Forelimb muscle (tissue), 1 donor: ENCODE results near the gene GBX1. TPM values are rescaled to one million over a fixed set of nuclear protein-coding genes. Genes with fewer than 3 reads are reported as not detected.

Experiments used
- DNase-seq: peaks from one replicate; pipeline ENCODE4 v3.0.0-alpha.2; 2013; ENCODE audit warnings: low read depth
- polyA plus RNA-seq: library from polyadenylated mRNA; unstranded; fragments of 120-200 nt; gene quantifications from one replicate; pipeline ENCODE4 v1.2.1, GENCODE V29; 2013; ENCODE audit not compliant: insufficient read length

The GBX1 gene
- polyA plus RNA-seq, 1 donor = 3.1 TPM

DNA sequence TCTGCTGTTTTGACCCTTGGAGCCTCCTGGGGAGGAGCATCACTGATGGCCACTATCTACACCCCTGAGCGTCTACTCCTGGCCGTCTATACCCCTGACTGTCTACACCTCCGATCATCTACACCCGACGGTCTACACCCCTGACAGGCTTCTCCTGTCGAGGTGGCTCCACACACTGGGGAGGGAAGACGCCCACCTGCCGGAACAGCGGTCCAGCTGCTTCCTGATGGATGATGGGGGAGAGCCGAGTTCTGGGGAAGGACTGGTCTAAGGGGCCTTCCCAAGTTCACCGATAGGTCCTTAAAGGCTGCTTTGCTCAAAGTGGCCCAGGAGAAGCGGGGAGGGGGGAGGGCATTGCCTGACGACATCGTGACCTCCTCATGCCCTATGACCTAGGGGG, 39.4 kb downstream of the GBX1 start:
- no peak for DNase-seq

DNA sequence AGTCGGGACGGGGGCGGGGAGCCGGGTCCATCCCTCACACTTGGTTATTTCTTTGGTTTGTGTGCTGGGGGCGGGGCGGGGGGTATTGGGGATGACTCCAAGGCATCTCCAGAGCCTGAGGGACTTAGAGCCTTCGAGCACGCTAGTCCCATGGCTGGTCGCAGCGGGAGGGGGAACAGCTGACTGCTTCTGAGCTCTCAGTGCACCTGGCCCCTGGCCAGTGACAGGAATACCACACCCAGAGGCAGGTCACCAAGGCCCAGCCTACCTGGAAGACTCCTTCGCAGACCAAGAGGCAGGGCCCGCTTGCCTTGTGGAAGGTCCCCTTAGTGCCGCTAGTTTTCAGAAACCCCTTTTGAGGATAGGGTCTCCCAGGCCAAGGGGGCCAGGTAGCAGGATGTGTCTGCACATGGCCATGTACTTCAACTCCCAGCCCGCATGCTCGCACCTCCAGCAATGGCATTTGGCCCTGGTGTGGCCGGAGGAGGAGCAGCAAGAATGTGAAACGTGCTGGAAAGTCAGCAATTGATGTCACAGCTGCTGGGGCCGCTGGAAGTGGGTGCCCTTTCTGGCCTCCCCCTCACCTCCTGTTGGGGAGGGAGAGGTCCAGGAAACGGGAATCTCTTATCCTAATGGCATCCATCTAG, 40.9 kb downstream of the GBX1 start:
- DNase-seq = no peak

DNA sequence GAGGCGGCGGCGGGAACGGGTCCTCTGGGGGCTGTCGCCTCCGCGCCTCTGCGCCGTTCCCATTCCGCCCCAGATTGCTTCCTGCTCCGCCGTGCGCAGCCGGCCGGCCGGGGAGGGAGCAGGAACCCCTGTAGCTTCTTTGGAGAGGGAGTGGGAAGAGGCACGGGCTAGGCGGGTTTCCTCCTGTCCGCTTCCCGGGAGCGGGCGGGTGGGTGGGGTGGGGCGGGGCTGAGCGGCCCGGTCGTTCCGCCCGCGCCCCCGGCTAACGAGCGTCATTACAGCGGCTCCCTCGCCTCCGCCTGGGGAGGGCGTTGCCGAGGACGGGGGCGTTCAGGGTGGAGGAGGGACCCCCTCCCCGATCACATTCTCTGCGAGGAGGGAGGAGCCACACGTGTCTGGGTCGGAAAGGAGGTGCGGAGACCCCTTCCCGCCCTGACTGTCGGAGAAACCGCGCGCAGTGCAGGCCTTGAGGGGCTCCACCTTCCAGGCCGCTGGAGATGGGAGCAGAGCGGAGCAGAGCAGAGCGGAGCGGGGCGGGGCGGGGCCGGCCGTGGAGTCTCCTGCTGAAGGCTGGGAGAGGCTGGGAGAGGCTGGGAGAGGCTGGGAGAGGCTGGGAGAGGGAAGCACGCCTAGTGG, 41.5 kb downstream of the GBX1 start:
- DNase-seq = no peak

DNA sequence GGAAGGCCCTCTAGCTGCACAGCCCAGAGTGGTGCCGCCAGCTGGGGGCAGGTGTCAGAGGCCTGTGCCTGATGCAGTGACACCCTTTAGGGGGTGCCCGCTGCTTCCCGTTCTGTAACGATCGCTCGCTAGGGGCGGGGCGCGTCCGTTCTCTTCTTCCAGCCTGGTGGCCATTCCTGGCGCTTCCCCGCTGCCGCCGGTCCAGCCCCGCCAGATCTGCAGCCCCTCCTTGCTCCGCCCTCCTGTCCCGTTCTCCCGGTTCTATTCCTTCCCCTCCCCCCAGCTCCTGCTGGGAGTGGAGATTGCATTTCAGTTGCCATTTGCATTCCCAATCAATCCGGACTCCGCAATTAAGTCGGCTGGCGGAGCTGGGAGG, 42.0 kb downstream of the GBX1 start:
- no peak for DNase-seq

DNA sequence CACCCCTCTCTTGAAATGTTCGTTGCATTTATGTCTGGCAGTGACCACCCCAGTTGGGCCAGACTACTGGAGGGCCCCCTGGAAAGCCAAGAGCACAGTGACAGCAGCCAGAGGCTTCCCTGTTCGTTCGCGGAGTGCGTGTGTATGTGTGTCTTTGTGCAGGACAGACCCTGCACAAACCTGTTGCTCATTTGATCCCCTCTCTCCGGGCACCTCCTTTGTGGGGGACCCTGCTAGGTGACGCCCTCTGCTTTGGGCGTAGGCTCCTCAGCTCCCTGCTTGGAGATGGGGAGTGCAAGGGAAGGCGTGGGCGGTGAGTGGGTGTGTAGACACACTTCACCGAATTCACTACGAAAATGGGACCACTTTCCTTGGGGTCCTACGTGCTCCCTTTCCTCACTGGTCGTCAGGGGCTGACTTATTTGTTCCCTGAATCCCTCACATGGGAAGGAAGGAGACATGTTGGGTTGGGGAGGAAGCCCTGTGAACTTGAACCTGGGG, 42.5 kb downstream of the GBX1 start:
- no peak for DNase-seq

DNA sequence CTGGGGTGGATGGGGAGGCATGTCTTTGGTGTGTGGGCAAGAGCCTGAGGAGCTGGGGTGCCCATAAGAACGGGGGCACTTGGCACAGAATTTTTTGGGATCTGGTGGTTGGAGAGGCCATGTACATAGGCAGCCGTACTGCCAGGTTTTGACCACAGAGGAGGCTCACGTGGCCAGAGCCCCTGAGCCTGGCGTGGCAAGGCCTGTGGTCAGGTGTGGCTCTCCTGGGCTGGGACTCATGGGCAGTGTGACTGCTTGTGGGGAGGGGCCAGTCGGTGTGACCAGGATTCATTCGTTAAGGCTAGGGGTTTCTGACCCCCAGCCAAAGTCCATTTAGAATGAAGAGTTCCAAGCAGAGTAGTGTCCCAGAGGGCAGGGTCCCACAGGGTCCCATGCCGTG, 43.0 kb downstream of the GBX1 start:
- no peak for DNase-seq

DNA sequence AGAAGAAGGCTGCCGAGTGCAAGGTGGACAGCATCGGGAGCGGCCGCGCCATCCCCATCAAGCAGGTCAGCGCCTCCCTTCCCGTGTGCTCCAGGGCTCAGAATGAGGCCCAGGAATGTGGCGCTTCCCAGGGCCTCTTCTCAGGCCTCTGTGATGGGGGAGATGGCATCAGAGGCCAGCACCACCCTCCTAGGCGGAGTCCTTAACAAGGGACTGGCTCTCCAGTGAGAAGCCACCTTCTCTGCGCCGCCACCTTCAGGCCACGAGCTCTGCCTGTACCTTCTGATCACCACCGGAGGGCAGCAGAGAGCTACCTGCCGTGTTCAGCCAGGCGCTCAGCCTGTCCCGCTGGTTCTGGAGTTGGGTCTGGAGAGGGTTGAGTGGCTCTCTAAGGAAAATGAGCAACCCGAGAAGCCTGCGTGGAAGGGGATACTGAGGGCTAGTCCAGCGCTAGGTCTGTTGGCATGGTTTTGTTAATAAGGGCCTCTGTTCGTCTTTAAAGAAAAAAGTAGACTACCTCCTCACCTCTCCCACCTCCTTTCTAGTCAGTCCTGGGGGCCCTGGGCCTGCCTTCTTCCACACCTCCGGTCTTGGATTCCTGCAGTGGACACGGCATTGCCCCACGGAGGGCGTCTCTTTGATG, 43.6 kb downstream of the GBX1 start:
- peak; percentile 47 for DNase-seq

DNA sequence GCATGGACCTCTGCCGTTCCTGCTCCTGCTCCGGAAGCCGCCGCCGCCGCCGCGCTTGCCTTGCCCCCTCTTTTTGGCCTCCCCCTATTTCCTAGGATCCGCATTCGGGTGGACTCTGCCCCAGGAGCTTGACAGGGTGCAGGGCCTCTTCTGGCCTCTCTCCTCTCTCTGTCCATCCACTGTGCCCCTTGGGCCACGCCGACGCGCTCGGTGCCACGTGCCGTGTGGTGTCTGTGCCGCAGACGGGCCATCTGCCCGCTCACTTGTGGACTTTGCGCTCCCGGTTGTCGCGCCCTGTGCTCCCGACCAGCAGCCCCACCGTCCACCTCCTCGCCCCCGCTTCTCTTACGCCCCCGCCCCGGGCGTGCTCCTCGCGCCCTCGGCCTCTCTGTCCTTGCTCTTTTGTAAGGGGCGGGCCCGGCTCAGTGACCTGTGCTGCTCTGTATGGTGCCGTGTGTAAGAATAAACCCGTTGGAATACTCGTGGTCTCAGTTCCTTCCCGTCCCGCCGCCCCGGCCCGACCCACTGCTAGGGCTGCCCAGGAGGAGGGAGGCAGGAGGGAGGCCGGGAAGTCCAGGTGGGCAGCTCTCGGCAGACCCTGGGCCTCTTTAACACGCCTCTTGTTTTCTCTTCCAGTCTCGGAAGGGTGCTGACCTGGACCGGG, 44.2 kb downstream of the GBX1 start:
- no peak for DNase-seq

DNA sequence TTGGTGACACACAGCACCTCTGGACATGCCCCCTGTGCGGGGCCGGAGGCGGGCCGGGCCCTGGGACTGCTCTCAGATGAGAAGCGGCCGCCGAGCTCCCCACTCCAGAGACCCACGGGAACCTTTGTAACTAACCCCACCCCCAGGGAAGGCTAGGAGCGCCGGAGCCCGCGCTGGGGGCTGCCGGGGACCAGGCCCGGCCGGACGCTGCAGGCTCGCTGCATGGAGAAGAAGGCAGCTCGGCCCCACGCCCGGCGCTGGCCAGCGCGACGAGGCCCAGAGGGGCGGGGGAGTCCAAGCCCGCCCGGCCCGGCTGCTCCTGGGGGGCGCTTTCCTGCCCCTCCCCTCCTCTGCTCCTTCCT, 44.7 kb downstream of the GBX1 start:
- no peak for DNase-seq

DNA sequence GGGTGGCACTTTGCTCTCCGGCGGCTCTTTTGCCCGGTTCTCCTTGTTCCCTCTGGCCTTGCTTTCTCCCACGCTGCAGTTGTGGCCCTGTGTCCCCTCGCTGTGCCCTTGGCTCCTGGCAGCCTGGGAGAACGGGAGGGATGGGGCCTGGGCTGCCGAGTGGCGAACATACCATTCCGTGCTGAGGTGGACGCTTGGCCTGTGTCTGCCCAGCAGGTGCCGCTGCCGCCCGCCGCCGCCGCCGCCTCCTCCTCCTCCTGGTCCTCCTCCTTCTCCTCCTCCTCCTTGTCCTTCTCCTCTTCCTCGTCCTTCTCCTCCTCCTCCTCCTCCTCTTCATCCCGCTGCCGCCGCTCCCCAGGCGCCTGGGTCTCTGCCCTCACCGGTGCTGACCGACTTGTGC, 45.2 kb downstream of the GBX1 start:
- DNase-seq = no peak

DNA sequence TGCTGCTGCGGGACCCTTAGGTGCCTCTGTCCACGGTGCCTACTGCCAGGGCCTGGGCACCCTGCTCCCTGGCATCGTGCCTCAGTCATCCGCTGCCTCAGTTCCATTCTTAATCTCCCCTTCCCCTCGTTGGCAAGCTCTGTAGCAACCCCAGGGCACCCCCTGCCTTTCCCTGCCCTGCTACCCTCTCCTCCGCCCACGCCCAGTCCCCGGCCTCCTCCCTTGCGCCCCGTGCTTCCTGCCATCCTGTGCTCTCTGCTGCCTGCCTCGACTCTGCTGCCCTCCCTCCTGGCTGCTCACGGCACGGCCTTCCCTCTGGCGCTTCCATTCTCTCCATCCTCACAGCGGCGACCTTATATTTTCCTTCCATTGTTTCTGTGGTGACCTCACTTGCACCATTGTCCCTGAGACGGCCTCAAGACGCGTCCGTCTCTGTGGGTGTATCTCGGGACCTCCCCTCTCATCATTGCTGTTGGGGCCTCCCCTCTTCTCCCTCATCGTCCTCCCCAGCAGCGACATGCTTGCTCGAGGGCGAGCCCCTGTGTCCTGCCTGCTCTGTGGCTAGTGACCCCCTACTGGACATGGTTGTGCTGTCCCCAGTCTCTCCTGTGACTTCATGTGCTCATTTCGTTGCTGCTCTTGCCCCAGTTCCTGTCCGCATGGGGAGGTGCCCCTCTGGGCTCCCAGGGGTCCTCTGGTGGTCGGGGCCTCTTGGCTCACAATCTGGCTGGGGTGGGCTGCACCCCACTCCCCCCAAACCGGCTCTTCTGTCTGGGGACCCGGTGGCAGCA, 45.9 kb downstream of the GBX1 start:
- no peak for DNase-seq

DNA sequence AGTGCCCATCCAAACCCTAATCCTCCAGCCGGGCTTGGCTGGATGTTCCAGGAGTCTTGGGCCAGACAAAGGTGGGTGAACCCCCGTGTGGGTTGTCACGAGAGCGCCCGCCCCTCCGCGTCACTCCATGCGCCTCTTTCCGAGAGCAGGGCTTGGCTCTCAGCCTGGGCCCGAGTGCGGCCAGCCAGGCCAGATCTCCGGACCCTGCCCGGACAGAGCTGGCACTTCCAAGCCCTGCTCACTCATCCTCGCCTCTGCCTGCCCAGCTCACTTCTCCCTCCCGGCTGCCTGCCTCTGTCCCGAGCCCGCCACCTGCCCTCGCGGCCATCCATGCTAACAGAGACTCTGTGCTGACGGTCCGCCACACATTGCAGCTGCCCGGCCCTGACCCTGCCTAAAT, 46.6 kb downstream of the GBX1 start:
- no peak for DNase-seq

DNA sequence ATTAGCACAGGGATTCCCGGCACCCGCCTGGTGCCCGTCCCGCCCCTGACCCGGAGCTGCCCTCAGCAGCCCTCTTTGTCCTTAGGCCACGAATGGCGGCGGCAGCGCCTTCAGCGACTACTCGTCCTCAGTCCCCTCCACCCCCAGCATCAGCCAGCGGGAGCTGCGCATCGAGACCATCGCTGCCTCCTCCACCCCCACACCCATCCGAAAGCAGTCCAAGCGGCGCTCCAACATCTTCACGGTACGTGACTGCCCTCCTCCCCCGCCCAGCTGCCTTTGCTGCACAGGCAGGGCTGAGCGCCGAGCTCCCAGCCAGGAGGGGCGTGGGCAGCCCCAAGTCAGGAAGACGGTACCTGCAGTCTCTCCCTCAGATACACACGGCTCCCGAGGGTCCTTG, 47.6 kb downstream of the GBX1 start:
- no peak for DNase-seq

DNA sequence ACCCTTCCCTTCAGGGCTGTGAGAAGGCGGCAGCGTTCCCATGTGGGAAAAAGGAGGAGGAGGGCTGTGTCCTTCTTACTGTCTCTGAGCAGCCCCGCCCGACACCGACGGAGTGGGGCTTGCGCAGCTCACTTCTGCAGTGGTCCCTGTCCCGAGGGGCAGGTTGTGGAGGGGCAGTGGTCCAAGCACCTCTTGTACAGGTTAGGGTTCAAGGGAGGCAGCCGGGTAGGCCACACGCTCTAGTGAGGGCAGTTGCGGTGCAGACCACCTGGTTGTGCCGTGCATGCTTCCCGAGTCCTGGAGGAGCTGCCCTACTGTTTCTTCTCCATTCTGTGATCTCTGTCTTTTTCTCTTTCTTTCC, 48.5 kb downstream of the GBX1 start:
- DNase-seq = no peak

DNA sequence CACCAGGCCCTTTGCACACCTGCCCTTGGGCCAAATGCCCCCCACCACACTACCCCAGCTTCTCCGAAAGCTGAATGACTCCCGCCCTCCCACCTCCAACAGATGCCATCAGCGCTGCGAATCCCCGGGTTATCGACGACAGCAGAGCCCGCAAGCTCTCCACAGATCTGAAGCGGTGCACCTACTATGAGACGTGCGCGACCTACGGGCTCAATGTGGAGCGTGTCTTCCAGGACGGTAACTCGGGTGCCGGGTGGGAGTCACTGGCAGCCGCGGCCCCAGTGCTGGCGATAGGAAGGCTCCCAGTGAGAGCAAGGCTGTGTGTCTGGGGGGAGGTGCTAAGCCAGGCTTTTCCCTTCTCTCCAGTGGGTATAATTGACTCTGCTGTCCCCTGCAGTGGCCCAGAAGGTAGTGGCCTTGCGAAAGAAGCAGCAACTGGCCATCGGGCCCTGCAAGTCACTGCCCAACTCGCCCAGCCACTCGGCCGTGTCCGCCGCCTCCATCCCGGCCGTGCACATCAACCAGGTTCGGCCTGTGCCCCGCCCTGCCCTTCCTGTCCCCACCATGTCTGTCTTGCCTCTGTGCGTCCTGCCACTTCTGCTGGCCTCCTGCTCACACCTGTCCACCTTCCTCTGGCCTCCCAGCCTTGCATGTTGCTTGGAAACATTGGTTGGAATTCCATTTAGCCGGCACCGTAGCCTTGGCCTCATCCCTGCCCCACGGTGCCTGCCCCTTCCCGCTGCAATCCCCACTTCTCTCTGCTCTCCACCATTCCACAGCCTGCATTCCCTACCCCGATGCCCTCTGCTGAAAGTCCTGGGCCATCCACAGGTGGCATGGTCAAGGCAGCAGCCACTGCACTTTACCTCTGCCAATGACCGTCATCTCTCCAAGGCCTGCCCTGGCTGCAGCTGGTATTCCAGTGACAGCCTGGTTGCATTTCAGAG, 49.1 kb downstream of the GBX1 start:
- no peak for DNase-seq

DNA sequence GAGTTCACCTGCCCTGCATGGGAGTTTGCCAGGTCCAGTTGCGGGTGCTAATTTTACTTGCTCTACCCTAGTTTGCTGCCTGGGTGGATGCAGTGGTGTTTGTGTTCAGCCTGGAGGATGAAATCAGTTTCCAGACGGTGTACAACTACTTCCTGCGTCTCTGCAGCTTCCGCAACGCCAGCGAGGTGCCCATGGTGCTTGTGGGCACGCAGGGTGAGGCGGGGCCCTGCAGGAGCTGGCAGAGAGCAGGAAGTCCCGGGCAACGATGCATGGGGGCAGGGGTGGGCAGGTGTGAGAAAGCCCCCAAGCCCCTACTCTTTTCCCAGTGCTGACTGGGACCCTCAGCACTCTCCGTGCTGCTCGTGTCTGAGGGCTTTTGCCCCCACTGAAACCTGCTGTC, 49.9 kb downstream of the GBX1 start:
- no peak for DNase-seq

DNA sequence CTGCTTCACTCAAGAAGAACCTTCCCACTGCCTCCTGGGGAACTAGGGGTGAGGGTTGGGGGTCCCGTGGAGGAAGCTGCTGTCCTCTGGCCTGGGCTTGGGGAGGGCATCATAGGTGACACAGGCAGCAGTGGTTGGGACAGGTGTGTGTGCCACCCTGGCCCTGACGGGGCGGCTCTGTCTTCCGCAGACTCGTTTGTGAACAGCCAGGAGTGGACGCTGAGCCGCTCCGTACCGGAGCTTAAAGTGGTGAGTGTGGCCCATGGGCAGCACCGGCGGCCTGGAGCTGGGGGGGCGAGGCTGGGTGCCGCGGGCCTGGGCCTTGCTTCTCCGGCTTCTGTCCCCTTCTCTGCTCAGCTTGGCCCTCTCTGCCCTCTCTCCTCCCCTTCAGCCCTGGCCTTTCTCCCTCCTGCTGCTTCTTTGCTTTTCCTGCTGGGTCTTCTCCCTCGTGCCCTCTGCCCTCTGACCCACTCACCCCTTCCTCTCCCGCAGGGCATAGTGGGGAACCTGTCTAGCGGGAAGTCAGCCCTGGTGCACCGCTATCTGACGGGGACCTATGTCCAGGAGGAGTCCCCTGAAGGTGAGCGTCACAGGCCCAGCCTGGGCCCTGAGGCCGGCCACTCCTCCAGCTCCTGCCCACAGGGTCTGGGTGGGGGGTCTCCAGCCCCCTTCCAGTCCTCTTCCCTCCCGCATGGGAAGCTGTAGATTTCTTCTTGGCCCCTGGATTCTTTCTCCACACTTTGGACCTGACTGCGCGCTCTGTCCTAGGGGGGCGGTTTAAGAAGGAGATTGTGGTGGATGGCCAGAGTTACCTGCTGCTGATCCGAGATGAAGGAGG, 50.7 kb downstream of the GBX1 start:
- no peak for DNase-seq

DNA sequence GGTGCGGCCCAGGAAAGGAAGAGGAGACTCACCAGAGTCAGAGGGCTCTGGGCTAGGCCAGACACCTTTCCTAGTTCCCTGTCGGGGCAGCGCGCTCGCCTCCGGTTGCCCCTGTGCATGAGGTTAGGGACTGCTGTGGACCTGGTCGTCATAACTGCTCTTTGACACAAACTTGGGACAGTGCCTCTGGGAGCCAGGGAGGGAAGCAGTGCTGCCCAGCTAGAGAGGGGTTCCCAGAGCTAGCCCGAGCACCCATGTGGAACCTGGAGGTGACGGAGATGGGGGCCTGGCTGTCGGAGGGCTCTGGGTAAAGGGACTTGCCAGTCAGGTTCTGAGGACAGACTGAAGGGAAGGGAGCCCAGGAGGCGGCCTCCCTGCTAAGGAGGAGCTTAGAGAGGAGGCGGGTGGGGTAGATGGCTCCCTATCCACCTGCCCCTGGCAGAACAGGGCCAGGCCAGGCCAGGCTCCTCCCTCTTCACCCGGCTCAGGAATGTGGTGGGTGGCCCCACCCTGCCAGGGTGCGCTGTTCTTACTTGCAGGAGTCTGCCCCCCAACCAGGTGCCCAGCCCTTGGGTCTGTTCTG, 51.6 kb downstream of the GBX1 start:
- no peak for DNase-seq

DNA sequence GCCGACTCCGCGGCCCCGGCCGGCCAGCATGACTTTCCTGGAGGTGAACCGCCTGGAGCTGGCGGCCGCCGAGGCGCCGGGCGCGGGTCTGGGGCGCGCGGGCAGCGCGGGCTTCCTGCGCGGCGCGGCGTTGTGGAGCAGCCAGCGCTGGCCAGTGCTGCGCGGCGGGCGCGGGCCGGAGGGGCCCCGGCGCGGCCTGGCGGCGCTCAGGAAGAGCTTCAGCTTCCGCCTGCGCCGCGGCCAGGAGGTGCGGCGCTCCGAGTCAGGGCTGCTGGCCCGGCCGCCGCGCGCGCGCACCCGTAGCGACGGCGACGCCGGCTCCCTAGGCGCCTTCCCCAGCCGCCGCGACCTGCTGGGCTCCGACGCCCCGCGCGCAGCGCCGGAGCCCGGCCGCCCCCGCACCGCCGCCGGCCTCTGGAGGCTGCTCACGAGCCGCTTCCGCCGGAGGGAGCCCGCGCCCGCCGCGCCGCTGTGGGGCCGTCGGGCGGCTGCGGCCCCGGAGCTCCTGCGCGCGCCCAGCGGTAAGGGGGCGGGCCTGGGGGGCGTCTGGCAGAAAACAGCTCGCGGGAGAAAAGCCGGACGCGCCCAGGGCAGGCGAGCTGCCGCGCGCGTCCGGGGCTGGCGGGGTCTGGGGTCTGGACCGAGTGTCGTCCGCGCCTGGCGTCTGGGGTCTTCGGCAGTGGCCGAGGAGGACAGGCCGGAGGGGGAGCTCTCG, 52.2 kb downstream of the GBX1 start:
- no peak for DNase-seq
